IMR-90 (cell line): ENCODE data around the gene HOXC12. TPM values are rescaled to one million over a fixed set of nuclear protein-coding genes. Genes with fewer than 3 reads are reported as not detected.

Experiments used
- ATAC-seq: fragments of 200-7000 bp; cut with Tn5 transposase; 2 replicates; pipeline ENCODE4 v1.9.1; 2020; ENCODE audit warnings: low read depth, mild to moderate bottlenecking, moderate library complexity
- BruUV-seq: library from RNA; stranded (reverse); fragments of 400-500 nt; replicated peaks from 2 replicates; lab custom pipeline; 2021; lab: Mats Ljungman, UMichigan
- CTCF ChIA-PET: fragments of 300-600 bp; formaldehyde crosslinking; extraction: SDS; loops from one replicate; lab custom pipeline; 2021; ENCODE audit warnings: antibody characterized with exemption; lab: Yijun Ruan, JAX
- POLR2A ChIA-PET: fragments of 300-600 bp; sonication (Branson Sonifier 250); formaldehyde crosslinking; loops from one replicate; lab custom pipeline; 2022; ENCODE audit warnings: antibody characterized with exemption; ENCODE audit not compliant: unreplicated experiment; lab: Charles Lee
- DNase-seq: peaks from one replicate; pipeline ENCODE4 v3.0.0; 2013
- H2AFZ ChIP-seq: replicated peaks from 2 replicates; pipeline ENCODE3; 2013; ENCODE audit warnings: low read length, mild to moderate bottlenecking; ENCODE audit not compliant: poor library complexity
- H2AK5ac ChIP-seq: 2 replicates; pipeline ENCODE4 v1.6.1; 2013; ENCODE audit warnings: low read depth, low read length, inconsistent platforms
- H2AK9ac ChIP-seq: replicated peaks from 2 replicates; pipeline ENCODE3; 2013; ENCODE audit warnings: mild to moderate bottlenecking, low read depth, low read length, moderate library complexity; ENCODE audit not compliant: poor library complexity
- H2BK120ac ChIP-seq: 2 replicates; pipeline ENCODE4 v1.6.1; 2013; ENCODE audit warnings: low read depth, low read length, inconsistent platforms
- H2BK15ac ChIP-seq: 3 replicates; pipeline ENCODE4 v1.6.1; 2013; ENCODE audit warnings: low read depth, low read length, inconsistent platforms
- H2BK20ac ChIP-seq: 2 replicates; pipeline ENCODE4 v1.6.1; 2013; ENCODE audit warnings: low read depth, mild to moderate bottlenecking, inconsistent platforms, low read length, moderate library complexity
- H2BK5ac ChIP-seq: 2 replicates; pipeline ENCODE4 v1.6.1; 2013; ENCODE audit warnings: mild to moderate bottlenecking, low read depth, low read length, inconsistent platforms; ENCODE audit not compliant: poor library complexity, severe bottlenecking
- H3K14ac ChIP-seq: replicated peaks from 2 replicates; pipeline ENCODE4 v1.6.1; 2013; ENCODE audit warnings: low read depth, low read length, inconsistent platforms
- H3K18ac ChIP-seq: 2 replicates; pipeline ENCODE4 v1.6.1; 2013; ENCODE audit warnings: low read depth, low read length, control low read depth
- H3K23ac ChIP-seq: 2 replicates; pipeline ENCODE4 v1.6.1; 2013; ENCODE audit warnings: low read depth, low read length, inconsistent platforms
- H3K27ac ChIP-seq: 2 replicates; pipeline ENCODE4 v1.5.1; 2013; ENCODE audit warnings: mild to moderate bottlenecking, control low read depth, low read length; ENCODE audit not compliant: insufficient read depth
- H3K27me3 ChIP-seq: 2 replicates; pipeline ENCODE4 v1.6.1; 2013; ENCODE audit warnings: low read length; ENCODE audit not compliant: control insufficient read depth, insufficient read depth
- H3K36me3 ChIP-seq: 2 replicates; pipeline ENCODE4 v1.6.1; 2013; ENCODE audit warnings: low read length, mixed read lengths; ENCODE audit not compliant: control insufficient read depth, insufficient read depth
- H3K4ac ChIP-seq: 2 replicates; pipeline ENCODE4 v1.6.1; 2013; ENCODE audit warnings: low read depth, low read length, inconsistent platforms
- H3K4me1 ChIP-seq: 2 replicates; pipeline ENCODE4 v1.6.1; 2013; ENCODE audit warnings: low read length, mixed read lengths; ENCODE audit not compliant: control insufficient read depth, insufficient read depth
- H3K4me2 ChIP-seq: 2 replicates; pipeline ENCODE4 v1.6.1; 2013; ENCODE audit warnings: low read depth, mild to moderate bottlenecking, control low read depth, low read length, moderate library complexity
- H3K4me3 ChIP-seq: 2 replicates; pipeline ENCODE4 v1.5.1; 2013; ENCODE audit warnings: low read depth, mild to moderate bottlenecking, control low read depth, low read length, moderate library complexity; ENCODE audit not compliant: insufficient read depth
- H3K56ac ChIP-seq: 2 replicates; pipeline ENCODE4 v1.6.1; 2013; ENCODE audit warnings: low read length, inconsistent platforms; ENCODE audit not compliant: insufficient read depth; ENCODE audit errors: extremely low read depth
- H3K79me1 ChIP-seq, 2 experiments: 2 replicates each; pipeline ENCODE4 v1.6.1; 2013; ENCODE audit warnings: low read length in 2 of 2, inconsistent platforms in 1 of 2, low read depth in 1 of 2
- H3K9ac ChIP-seq: 2 replicates; pipeline ENCODE4 v1.6.1; 2013; ENCODE audit warnings: low read depth, low read length, control low read depth
- H3K9me1 ChIP-seq: 2 replicates; pipeline ENCODE4 v1.6.1; 2013; ENCODE audit warnings: low read length, inconsistent platforms; ENCODE audit not compliant: insufficient read depth
- H3K9me3 ChIP-seq: 2 replicates; pipeline ENCODE4 v1.6.1; 2013; ENCODE audit warnings: low read length; ENCODE audit not compliant: control insufficient read depth, insufficient read depth
- H4K20me1 ChIP-seq: 2 replicates; pipeline ENCODE4 v1.6.1; 2013; ENCODE audit warnings: low read length, inconsistent platforms; ENCODE audit not compliant: insufficient read depth
- H4K5ac ChIP-seq: 2 replicates; pipeline ENCODE4 v1.6.1; 2013; ENCODE audit warnings: mild to moderate bottlenecking, low read depth, low read length, control low read depth
- H4K8ac ChIP-seq, 2 experiments: 2 replicates each; pipeline ENCODE4 v1.6.1; 2013; ENCODE audit warnings: low read depth in 2 of 2, low read length in 2 of 2, control low read depth in 1 of 2, inconsistent platforms in 1 of 2
- H4K91ac ChIP-seq: 2 replicates; pipeline ENCODE4 v1.6.1; 2013; ENCODE audit warnings: low read depth, low read length, inconsistent platforms; ENCODE audit not compliant: insufficient read depth
- BHLHE40 ChIP-seq: fragments of 150-350 bp; IDR thresholded peaks from 2 replicates; pipeline ENCODE4 v1.6.1; 2016; ENCODE audit warnings: mild to moderate bottlenecking, low read depth, low read length
- CHD1 ChIP-seq: IDR thresholded peaks from 2 replicates; pipeline ENCODE4 v1.6.1; 2012; ENCODE audit warnings: low read depth, low read length, improper control_type of control experiment
- CTCF ChIP-seq: conservative IDR thresholded peaks from 2 replicates; pipeline ENCODE4 v1.5.1; 2012; ENCODE audit warnings: mild to moderate bottlenecking, low read depth, low read length, improper control_type of control experiment
- ELK1 ChIP-seq: fragments of 150-350 bp; IDR thresholded peaks from 2 replicates; pipeline ENCODE4 v1.6.1; 2016; ENCODE audit warnings: low read depth, mild to moderate bottlenecking, low read length, moderate library complexity, borderline replicate concordance
- FOS ChIP-seq: fragments of 150-350 bp; IDR thresholded peaks from 2 replicates; pipeline ENCODE4 v1.6.1; 2016; ENCODE audit warnings: low read depth, low read length
- MAFK ChIP-seq: IDR thresholded peaks from 2 replicates; pipeline ENCODE4 v1.6.1; 2012; ENCODE audit warnings: low read depth, low read length, improper control_type of control experiment
- MAZ ChIP-seq: IDR thresholded peaks from 2 replicates; pipeline ENCODE4 v1.6.1; 2012; ENCODE audit warnings: low read depth, mild to moderate bottlenecking, low read length, improper control_type of control experiment, moderate library complexity, borderline replicate concordance
- RCOR1 ChIP-seq: IDR thresholded peaks from 2 replicates; pipeline ENCODE4 v1.6.1; 2012; ENCODE audit warnings: mild to moderate bottlenecking, low read length, improper control_type of control experiment; ENCODE audit not compliant: insufficient replicate concordance
- RFX5 ChIP-seq: IDR thresholded peaks from 2 replicates; pipeline ENCODE4 v1.8.0; 2012; ENCODE audit warnings: low read depth, mild to moderate bottlenecking, low read length, moderate library complexity
- WGBS, 2 experiments: methylation state at CpG; one replicate each; pipeline versions ENCODE4 v1.1.5 to v1.1.7; 2013; ENCODE audit warnings: missing lambda C conversion rate in 2 of 2; ENCODE audit not compliant: insufficient read length in 1 of 2; ENCODE audit errors: extremely low coverage in 2 of 2; 5-methylcytosine and 5-hydroxymethylcytosine counted together
- dilution Hi-C: fragments of 300-500 bp; cut with HindIII; formaldehyde crosslinking; loops from one replicate; pipeline ENCODE4 v1.14.3; 2018; ENCODE audit warnings: low sequenced_read_pairs; ENCODE audit not compliant: unreplicated experiment
- in situ Hi-C: fragments of 300-500 bp; cut with MboI; formaldehyde crosslinking; loops from 3 replicates; pipeline ENCODE4 v1.14.3; 2019; ENCODE audit warnings: low sequenced_read_pairs, inconsistent platforms, mixed read lengths
- intact Hi-C: fragments of 100-400 bp; cut with micrococcal nuclease; formaldehyde crosslinking; loops from 2 replicates; pipeline ENCODE4 v1.10.0; 2022
- polyA plus RNA-seq, 3 experiments: library from polyadenylated mRNA; depleted of rRNA; stranded (reverse); fragments of >200 nt; gene quantifications; 2 replicates each; pipeline ENCODE4 v1.2.3, GENCODE V29; 2012; ENCODE audit warnings: low replicate concordance in 1 of 3
- total RNA-seq: library from RNA; depleted of rRNA; stranded (reverse); fragments of >200 nt; gene quantifications from 2 replicates; pipeline ENCODE4 v1.2.3, GENCODE V29; 2012

HOXC12 gene
- total and polyA plus RNA-seq, 2 of the 4 experiments (the other 2 are of a cell fraction): not detected

- Histone ChIP-seq H3K27me3 (peaks cover 96% of the 10 kb centered on the region), H2BK20ac (no peak overlapping the region), H3K4me3 (no peak overlapping the region), H2BK5ac (no peak overlapping the region), H3K36me3 (no peaks in the 10 kb centered on the region), H3K27ac (no peak overlapping the region), H3K23ac (no peak overlapping the region), H3K4me2 (no peak overlapping the region), H3K4me1 (no peaks in the 10 kb centered on the region), H3K14ac (no peak overlapping the region), H4K91ac (no peak overlapping the region), H3K9me3 (peaks cover 4% of the 10 kb centered on the region; the same call in 1 of the 2 replicates), H3K9ac (no peak overlapping the region), H3K56ac (no peak overlapping the region), H4K5ac (no peak overlapping the region), H4K8ac (no peak overlapping the region), H2AFZ (no peak overlapping the region), H3K9me1 (no peaks in the 10 kb centered on the region), H3K4ac (no peak overlapping the region), H2AK9ac (no peak overlapping the region), H3K18ac (no peak overlapping the region), H3K79me1 (no peaks in the 10 kb centered on the region), H2AK5ac (no peak overlapping the region), H2BK120ac (no peak overlapping the region), H4K20me1 (no peaks in the 10 kb centered on the region), H2BK15ac (no peak overlapping the region)
- no peak for ATAC-seq
- dilution Hi-C loops (no loop called here), intact Hi-C loops (loop anchor here (10.0 kb wide), 1 partner anchor 298 kb away; no protein-coding TSS in a partner anchor), in situ Hi-C loops (no loop called here)
- ChIA-PET CTCF (no interaction called here), POLR2A (no interaction called here)
- BruUV-seq: no TSS peak
- TF ChIP-seq RFX5 (no peak), ELK1 (no peak), CTCF (no peak), MAFK (no peak), FOS (no peak), RCOR1 (no peak), CHD1 (no peak), BHLHE40 (no peak), MAZ (no peak)
- WGBS, 2 experiments: no CpG with 5 or more reads among the region's 19 CpGs
- no peak for DNase-seq
These were observed 48.2 kb downstream of the HOXC12 start for GRCh38 chr12:54002915-54003389.
